SK-N-MC (cell line): ENCODE data around the gene CSMD2.

Experiments
- EZH2 ChIP-seq: fragments of 200-600 bp; sonication (generic); IDR thresholded peaks from one replicate; pipeline ENCODE4 v1.6.1; 2017; ENCODE audit warnings: antibody characterized with exemption
- POLR2AphosphoS5 ChIP-seq: IDR thresholded peaks from 2 replicates; pipeline ENCODE4 v1.6.1; 2012; ENCODE audit warnings: mild to moderate bottlenecking, low read depth, low read length, borderline replicate concordance

GRCh38 chr1:33878392-33878791 is 286.6 kb downstream of the CSMD2 start:
- TF ChIP-seq EZH2 = no peak
- no peak for TF ChIP-seq POLR2AphosphoS5
